MM.1S (cell line): Measurements from ENCODE around the gene IFT74.

Experiments
- EZH2phosphoT487 ChIP-seq: fragments of 300-600 bp; sonication (generic); IDR thresholded peaks from 2 replicates; pipeline ENCODE4 v1.6.1; 2018; ENCODE audit warnings: antibody characterized with exemption, low read length
- TF ChIP-seq, protein P1 (sequence below): fragments of 300-600 bp; sonication (generic); IDR thresholded peaks from 2 replicates; pipeline ENCODE4 v1.5.1; 2016; ENCODE audit warnings: antibody characterized with exemption, low read length, mixed read lengths

- TF ChIP-seq, protein P1, sequence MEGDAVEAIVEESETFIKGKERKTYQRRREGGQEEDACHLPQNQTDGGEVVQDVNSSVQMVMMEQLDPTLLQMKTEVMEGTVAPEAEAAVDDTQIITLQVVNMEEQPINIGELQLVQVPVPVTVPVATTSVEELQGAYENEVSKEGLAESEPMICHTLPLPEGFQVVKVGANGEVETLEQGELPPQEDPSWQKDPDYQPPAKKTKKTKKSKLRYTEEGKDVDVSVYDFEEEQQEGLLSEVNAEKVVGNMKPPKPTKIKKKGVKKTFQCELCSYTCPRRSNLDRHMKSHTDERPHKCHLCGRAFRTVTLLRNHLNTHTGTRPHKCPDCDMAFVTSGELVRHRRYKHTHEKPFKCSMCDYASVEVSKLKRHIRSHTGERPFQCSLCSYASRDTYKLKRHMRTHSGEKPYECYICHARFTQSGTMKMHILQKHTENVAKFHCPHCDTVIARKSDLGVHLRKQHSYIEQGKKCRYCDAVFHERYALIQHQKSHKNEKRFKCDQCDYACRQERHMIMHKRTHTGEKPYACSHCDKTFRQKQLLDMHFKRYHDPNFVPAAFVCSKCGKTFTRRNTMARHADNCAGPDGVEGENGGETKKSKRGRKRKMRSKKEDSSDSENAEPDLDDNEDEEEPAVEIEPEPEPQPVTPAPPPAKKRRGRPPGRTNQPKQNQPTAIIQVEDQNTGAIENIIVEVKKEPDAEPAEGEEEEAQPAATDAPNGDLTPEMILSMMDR: no peak
- no peak for TF ChIP-seq EZH2phosphoT487
These were observed 73.0 kb downstream of the IFT74 start for GRCh38 chr9:27029186-27029585.
